Prostate gland (tissue), 2 donors: Measurements from ENCODE around the gene SLC35D3.

Experiments used
- POLR2A ChIP-seq: fragments of 450-650 bp; IDR thresholded peaks from one replicate; pipeline ENCODE4 v1.6.1; 2016; ENCODE audit warnings: antibody characterized with exemption, mild to moderate bottlenecking
- POLR2AphosphoS5 ChIP-seq: sonication (generic); formaldehyde crosslinking; IDR thresholded peaks from one replicate; pipeline ENCODE4 v1.6.1; 2017; ENCODE audit warnings: antibody characterized with exemption
- TF ChIP-seq, protein P1 (sequence below), 4 experiments: fragments of 200-600 bp in 2 of 4; fragments of 450-650 bp in 2 of 4; sonication (generic) in 2 of 4; IDR thresholded peaks; 1 replicate in 3 of 4; 2 replicates in 1 of 4; pipeline ENCODE4 v1.5.1; 2016 to 2019; ENCODE audit warnings: antibody characterized with exemption in 4 of 4, mild to moderate bottlenecking in 2 of 4, moderate library complexity in 2 of 4

DNA sequence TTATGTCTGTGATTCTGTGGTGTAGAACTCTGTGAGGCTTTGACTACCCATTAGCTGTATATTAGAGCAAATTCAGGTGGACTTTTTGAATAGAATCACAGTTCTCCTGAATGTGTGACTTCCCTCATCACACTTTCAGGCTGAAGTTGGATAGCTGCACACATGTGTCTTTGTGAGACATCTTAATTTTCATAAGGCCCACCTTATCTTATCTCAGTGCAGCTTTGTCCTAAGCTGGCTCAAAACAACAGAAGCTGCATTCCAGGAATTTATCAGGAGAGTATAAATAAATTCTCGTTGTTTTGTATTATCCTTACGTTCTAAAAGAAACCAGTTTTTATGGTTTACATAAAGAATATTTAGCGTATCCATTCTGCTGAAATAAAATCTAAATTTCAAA lies 26.2 kb upstream of the SLC35D3 start:
- TF ChIP-seq, protein P1, sequence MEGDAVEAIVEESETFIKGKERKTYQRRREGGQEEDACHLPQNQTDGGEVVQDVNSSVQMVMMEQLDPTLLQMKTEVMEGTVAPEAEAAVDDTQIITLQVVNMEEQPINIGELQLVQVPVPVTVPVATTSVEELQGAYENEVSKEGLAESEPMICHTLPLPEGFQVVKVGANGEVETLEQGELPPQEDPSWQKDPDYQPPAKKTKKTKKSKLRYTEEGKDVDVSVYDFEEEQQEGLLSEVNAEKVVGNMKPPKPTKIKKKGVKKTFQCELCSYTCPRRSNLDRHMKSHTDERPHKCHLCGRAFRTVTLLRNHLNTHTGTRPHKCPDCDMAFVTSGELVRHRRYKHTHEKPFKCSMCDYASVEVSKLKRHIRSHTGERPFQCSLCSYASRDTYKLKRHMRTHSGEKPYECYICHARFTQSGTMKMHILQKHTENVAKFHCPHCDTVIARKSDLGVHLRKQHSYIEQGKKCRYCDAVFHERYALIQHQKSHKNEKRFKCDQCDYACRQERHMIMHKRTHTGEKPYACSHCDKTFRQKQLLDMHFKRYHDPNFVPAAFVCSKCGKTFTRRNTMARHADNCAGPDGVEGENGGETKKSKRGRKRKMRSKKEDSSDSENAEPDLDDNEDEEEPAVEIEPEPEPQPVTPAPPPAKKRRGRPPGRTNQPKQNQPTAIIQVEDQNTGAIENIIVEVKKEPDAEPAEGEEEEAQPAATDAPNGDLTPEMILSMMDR (IDR thresholded peaks at IDR 0.05) = no peak
- TF ChIP-seq POLR2A (no peak), POLR2AphosphoS5 (no peak)
